HUDEP-2 (cell line): Measurements from ENCODE around the gene ZNF74.
A peak's percentile ranks its signal among the peaks of the same experiment; 100 is the strongest.
"Not testable (repeated sequence)": the region's sequence is repeated elsewhere in the genome, so short reads cannot be mapped to it uniquely, and the experiment has no call there.

Source experiments
- DNase-seq, 76 experiments: peaks; one replicate each; lab custom pipeline; 2025; ENCODE audit not compliant: unreplicated experiment in 76 of 76; lab: John Stamatoyannopoulos, UW

The ZNF74 gene

DNA sequence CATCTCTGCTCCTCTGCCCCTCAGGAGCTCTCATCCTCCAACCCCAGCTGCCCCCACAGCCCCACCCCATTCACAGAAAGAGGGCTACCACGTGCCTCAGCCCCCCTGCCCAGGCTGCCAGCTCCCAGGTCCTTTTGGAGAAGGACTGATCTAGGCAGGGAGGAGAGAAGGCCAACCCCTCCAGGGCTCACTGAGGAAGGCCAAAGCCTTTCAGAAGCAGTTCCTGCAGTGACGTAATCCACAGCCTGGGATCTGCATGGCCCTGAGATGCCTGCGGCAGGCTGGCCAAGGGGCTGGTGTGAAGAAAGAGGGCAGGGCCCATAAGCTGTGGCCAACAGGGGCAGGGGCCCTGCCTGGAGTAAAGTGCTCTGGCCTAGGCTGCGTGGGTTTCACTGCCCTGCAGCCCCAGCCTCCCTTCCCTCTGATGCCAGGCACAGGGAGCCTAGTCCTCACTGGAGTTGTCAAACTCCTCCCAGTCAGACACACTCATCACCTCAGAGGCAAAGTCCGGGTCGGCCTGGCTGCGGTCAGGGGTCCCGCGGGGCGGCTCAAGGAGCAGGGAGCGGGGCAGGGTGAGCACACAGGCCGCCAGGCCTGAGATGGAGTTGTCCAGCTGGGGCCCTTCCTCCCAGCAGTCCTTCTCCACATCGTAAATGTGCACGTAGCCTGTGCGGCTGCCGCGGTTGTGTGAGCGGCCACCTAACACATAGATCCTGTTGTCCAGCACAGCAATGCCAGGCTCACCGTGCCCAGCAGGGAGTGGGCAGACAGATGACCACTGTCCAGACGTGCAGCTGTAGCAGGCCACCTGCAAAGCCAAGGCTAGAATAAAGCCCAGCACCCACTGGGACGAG lies 47.9 kb downstream of the ZNF74 start:
- no peak for DNase-seq

DNA sequence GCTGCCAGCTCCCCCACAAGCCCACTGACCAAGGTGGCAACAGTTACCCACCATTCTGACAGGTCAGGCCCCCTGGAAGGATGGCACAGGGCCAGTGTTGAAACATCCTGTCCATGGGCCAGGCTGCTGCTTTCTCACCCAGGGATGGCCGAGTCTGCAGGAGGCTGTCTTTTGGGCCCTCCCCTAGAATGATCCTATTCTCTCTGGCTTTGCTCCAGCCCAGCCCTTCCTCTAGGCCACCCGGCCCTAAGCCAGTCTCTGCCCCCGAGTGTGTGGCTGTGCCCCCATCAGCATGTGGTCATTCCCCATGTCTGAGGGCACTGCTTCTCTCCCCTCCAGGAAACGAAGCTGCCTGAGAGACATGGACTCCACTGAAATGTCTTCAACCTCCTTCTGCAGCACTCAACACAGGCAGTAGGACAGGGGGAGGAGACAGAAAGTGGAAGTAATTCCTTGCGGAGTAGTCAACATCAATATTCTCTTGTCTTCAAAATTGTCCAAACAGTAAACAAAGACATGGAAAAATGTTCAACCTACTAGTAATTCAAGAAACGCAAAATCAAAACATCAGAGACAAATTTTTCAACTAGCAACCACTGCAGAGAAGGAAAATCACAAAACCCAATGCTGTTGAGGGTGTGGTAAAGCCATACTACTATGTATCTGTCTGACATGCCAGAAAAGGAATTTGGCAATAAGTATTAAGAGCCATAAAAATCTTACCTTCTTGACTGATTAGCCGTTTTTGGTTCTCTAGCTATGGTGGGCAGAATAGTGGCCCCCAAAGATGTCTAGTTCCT lies 48.7 kb downstream of the ZNF74 start:
- no peak for DNase-seq

GRCh38 chr22:20444325-20444724 lies 50.4 kb downstream of the ZNF74 start:
- DNase-seq = no peak

DNA sequence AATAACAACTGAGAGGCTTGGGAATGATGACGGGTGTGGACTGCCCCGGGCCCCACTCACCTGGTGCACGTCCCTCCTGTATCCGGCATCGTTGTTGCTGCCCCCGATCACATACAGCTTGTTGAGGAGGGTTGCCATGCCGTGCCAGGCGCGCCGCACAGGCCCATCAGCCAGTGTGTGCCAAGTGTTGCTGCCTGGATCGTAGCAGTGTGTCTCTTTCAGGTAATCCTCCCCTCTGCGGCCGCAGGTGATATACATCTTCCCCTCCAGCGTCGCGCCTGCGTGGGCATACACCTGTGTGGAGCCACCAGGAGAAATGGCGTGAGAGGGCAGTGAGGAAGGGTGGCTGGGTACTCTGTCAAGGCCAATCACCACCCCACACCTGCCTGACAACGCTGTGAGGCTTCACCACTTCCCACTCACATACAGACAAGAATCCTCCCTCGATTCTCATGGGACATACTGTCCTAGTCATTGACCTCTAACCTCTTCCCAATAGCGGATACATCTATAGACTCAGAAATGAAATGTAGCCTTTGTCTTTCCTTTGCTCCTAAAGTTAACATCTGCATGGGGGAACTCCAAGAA lies 52.5 kb downstream of the ZNF74 start:
- no peak for DNase-seq

- DNase-seq = no peak
Measured at GRCh38 chr22:20448630-20449029, 54.7 kb downstream of the ZNF74 start.

- no peak for DNase-seq
Measured at GRCh38 chr22:20449819-20450550, 56.0 kb downstream of the ZNF74 start.

DNA sequence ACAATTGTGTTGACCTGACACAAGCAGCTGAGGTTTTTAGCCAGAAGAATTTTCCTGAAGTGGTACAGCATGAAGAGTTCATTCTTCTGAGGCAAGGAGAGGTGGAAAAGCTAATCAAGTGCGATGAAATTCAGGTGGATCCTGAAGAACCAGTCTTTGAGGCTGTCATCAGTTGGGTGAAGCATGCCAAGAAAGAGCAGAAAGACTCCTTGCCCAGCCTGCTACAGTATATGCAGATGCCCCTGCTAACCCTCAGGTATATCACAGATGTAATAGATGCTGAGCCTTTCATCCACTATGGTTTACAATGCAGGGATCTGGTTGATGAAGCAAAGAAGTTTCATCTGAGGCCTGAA lies 56.6 kb downstream of the ZNF74 start:
- DNase-seq = no peak

DNA sequence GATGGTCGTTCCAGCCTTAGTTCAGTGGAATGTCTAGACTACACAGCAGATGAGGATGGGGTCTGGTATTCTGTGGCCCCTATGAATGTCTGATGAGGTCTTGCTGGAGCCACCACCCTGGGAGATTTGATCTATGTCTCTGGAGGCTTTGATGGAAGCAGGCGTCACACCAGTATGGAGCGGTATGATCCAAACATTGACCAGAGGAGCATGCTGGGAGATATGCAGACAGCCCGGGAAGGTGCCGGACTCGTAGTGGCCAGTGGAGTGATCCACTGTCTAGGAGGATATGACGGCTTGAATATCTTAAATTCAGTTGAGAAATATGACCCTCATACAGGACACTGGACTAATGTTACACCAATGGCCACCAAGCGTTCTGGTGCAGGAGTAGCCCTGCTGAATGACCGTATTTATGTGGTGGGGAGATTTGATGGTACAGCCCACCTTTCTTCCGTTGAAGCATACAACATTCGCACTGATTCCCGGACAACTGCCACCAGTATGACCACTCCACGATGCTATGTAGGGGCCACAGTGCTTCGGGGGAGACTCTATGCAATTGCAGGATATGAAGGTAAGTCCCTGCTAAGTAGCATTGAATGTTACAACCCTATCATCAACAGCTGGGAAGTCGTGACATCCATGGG lies 57.3 kb downstream of the ZNF74 start:
- DNase-seq = not testable (repeated sequence)

GRCh38 chr22:20451920-20452319 lies 58.0 kb downstream of the ZNF74 start:
- DNase-seq = no peak

- DNase-seq = no peak
Measured at GRCh38 chr22:20453222-20453621, 59.3 kb downstream of the ZNF74 start.

DNA sequence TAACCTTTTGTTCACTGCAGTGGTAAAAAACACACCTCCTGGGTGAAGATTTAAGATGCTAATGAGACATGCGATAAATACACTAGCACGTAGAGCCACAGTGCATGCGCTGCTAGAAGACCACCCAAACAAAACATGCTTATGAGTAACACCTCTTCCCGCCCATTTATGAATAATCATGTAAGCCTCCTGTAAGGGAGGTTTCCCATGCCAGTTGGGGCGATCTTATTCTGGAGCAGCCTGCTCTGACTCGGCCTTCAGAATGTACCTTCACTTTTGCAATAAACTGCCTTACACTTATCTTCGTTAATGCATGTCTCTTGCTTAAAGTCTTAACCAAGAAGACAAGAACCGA lies 61.7 kb downstream of the ZNF74 start:
- no peak for DNase-seq

DNA sequence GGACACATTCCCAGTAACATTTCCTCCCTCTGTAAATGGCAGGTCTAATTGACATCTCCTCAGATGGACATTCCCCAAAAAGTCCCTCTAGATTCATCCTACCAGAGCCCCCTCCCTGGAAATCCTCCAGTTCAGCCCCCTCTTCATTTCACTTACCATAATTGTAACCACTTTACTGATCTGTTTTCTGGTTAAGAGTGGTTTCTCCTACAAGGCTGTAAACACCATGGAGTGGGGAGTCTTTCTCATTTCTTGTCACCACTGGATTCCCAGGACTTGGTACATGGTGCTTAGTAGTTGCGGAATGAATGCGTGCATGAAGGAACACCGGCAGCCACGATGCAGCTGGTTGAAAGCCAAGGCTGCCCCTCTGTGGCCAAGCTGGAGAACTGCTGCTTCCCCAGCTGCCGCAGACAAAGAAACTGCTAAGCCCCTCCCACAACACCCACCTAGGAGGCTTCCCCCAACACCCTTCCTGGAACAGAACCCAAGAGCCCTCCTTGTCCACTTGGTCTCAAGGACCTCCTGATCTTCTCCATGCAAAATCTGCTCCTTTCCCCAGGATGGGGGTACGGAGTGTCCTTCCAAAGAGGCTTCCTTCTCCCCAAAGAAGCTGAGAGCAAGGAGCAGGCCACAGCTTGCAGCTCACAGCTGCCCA lies 62.2 kb downstream of the ZNF74 start:
- peak in 65 of 76 experiments; percentile 3 to 71 (median 45) for DNase-seq

- DNase-seq = no peak
Measured at GRCh38 chr22:20456722-20457076, 62.7 kb downstream of the ZNF74 start.

GRCh38 chr22:20457506-20458240 lies 63.7 kb downstream of the ZNF74 start:
- no peak for DNase-seq
